GM18951 (cell line): ENCODE data around the gene FAHD2A.
"Not testable (repeated sequence)": the region's sequence is repeated elsewhere in the genome, so short reads cannot be mapped to it uniquely, and the experiment has no call there.

Experiments used
- in situ Hi-C: fragments of 300-500 bp; cut with MboI; formaldehyde crosslinking; loops from one replicate; pipeline ENCODE4 v1.12.0; 2022; ENCODE audit warnings: low sequenced_read_pairs, mixed read lengths, inconsistent platforms; ENCODE audit not compliant: unreplicated experiment

Gene FAHD2A

GRCh38 chr2:95429748-95430467, 27.4 kb downstream of the FAHD2A start:
- in situ Hi-C loops: not testable (repeated sequence)

- in situ Hi-C loops: not testable (repeated sequence)
Observed at GRCh38 chr2:95433373-95433772, 30.9 kb downstream of the FAHD2A start.

GRCh38 chr2:95433973-95434372, 31.5 kb downstream of the FAHD2A start:
- in situ Hi-C loops: not testable (repeated sequence)

GRCh38 chr2:95434507-95435076, 32.1 kb downstream of the FAHD2A start:
- in situ Hi-C loops: not testable (repeated sequence)

- in situ Hi-C loops: not testable (repeated sequence)
Observed at GRCh38 chr2:95435162-95435871, 32.8 kb downstream of the FAHD2A start.

GRCh38 chr2:95435872-95436209, 33.3 kb downstream of the FAHD2A start:
- in situ Hi-C loops: not testable (repeated sequence)

GRCh38 chr2:95442474-95443099, 40.1 kb downstream of the FAHD2A start:
- in situ Hi-C loops: not testable (repeated sequence)

GRCh38 chr2:95445317-95445716, 42.8 kb downstream of the FAHD2A start:
- in situ Hi-C loops: not testable (repeated sequence)

GRCh38 chr2:95463292-95463691, 60.8 kb downstream of the FAHD2A start:
- in situ Hi-C loops: not testable (repeated sequence)
